Thymus (tissue), 2 donors: Measurements from ENCODE around the gene LRRC14B. TPM values are rescaled to one million over a fixed set of nuclear protein-coding genes. Genes with fewer than 3 reads are reported as not detected.

ENCODE experiments used
- polyA plus RNA-seq: library from polyadenylated mRNA; stranded (reverse); fragments of 200-250 nt; gene quantifications from one replicate; pipeline ENCODE4 v1.2.3, GENCODE V29; 2013
- total RNA-seq: library from RNA; stranded (reverse); fragments of 120-200 nt; gene quantifications from one replicate; pipeline ENCODE4 v1.2.4, GENCODE V29; 2013
- donor health status: healthy.

LRRC14B gene
- total and polyA plus RNA-seq, 2 donors: 0.02 to 0.90 TPM

Other genes starting within 250 kb of the LRRC14B start
- gene PLEKHG4B, start 99.3 kb upstream of the LRRC14B start, total RNA-seq: 0.47 TPM
- 0.64 TPM for gene PLEKHG4B, start 99.3 kb upstream of the LRRC14B start, polyA plus RNA-seq
- 3.9 TPM for gene CCDC127, start 26.7 kb downstream of the LRRC14B start, total RNA-seq
- gene CCDC127, start 26.7 kb downstream of the LRRC14B start, polyA plus RNA-seq: 3.4 TPM
- 77.5 TPM for gene SDHA, start 26.8 kb downstream of the LRRC14B start, total RNA-seq
- 71.7 TPM for gene SDHA, start 26.8 kb downstream of the LRRC14B start, polyA plus RNA-seq
- 127 TPM for gene PDCD6, start 80.2 kb downstream of the LRRC14B start, total RNA-seq
- 162 TPM for gene PDCD6, start 80.2 kb downstream of the LRRC14B start, polyA plus RNA-seq
- 0.52 TPM for gene AHRR, start 130.2 kb downstream of the LRRC14B start, total RNA-seq
- 0.34 TPM for gene AHRR, start 130.2 kb downstream of the LRRC14B start, polyA plus RNA-seq